ENCODE measurements around the gene MCF2L. TPM values are rescaled to one million over a fixed set of nuclear protein-coding genes. Genes with fewer than 3 reads are reported as not detected.

Gene MCF2L
- polyA plus RNA-seq, 1 donor (not counting 4 experiments of a cell fraction or from before 2014, with no cell fraction given), result 0.14 TPM

GRCh38 chr13:113061271-113061625 lies 92.2 kb downstream of the MCF2L start:
- peaks cover 7% of the 10 kb centered on the region for H3K9me3 ChIP-seq (ENCODE audit: control insufficient read depth, low read depth, low read length)
- dilution Hi-C loops (cut with MboI; ENCODE audit: extremely low pct_ligation_motif_present, low sequenced_read_pairs), result no loop called here
- H3K79me2 ChIP-seq (ENCODE audit: control insufficient read depth, insufficient read depth, low read length), result no peaks in the 10 kb centered on the region
- H3K27ac ChIP-seq (ENCODE audit: control insufficient read depth, insufficient read depth, low read length), result no peak overlapping the region
- H3K4me3 ChIP-seq (ENCODE audit: control insufficient read depth in 2 of 3, extremely low read depth in 1 of 3, insufficient read depth in 2 of 3, low read depth in 1 of 3, low read length in 3 of 3), result no peak overlapping the region
- no peaks in the 10 kb centered on the region for H3K9me1 ChIP-seq (ENCODE audit: control insufficient read depth, extremely low read depth, insufficient read depth, low read length)
- FAIRE-seq (no peak), DNase-seq (ENCODE audit: low read depth, low spot score) (no peak)
- no peaks in the 10 kb centered on the region for H3K27me3 ChIP-seq (ENCODE audit: control insufficient read depth, extremely low read depth, insufficient read depth, low read length)
- no peak overlapping the region for H2AFZ ChIP-seq (ENCODE audit: control insufficient read depth, low read length)
- no peak overlapping the region for H3K9ac ChIP-seq (ENCODE audit: control insufficient read depth, extremely low read depth, insufficient read depth, low read length)
- no peaks in the 10 kb centered on the region for H3K36me3 ChIP-seq (ENCODE audit: control insufficient read depth in 2 of 2, extremely low read depth in 1 of 2, insufficient read depth in 2 of 2, low read length in 2 of 2)
- H3K4me1 ChIP-seq (ENCODE audit: control insufficient read depth, extremely low read depth, insufficient read depth, low read length), result no peaks in the 10 kb centered on the region
- TF ChIP-seq EZH2 (IDR thresholded peaks at IDR 0.05; ENCODE audit: low read length), result no peak
- no peak for TF ChIP-seq CTCF (optimal IDR thresholded peaks at IDR 0.05 in 1 of 3, IDR thresholded peaks at IDR 0.05 in 1 of 3, conservative IDR thresholded peaks at IDR 0.05 in 1 of 3; ENCODE audit: extremely low read depth in 1 of 3, insufficient read depth in 2 of 3, low read length in 3 of 3)
- H4K20me1 ChIP-seq (ENCODE audit: control insufficient read depth, extremely low read depth, insufficient read depth, low read length), result no peaks in the 10 kb centered on the region
- no peak overlapping the region for H3K4me2 ChIP-seq (ENCODE audit: control insufficient read depth, extremely low read depth, insufficient read depth, low read depth, low read length)

- Histone ChIP-seq H3K4me2 (ENCODE audit: control insufficient read depth, extremely low read depth, insufficient read depth, low read depth, low read length) (no peak overlapping the region), H3K9me1 (ENCODE audit: control insufficient read depth, extremely low read depth, insufficient read depth, low read length) (no peaks in the 10 kb centered on the region), H3K9me3 (ENCODE audit: control insufficient read depth, low read depth, low read length) (peaks cover 7% of the 10 kb centered on the region), H4K20me1 (ENCODE audit: control insufficient read depth, extremely low read depth, insufficient read depth, low read length) (no peaks in the 10 kb centered on the region), H3K36me3 (ENCODE audit: control insufficient read depth in 2 of 2, extremely low read depth in 1 of 2, insufficient read depth in 2 of 2, low read length in 2 of 2) (no peaks in the 10 kb centered on the region), H3K9ac (ENCODE audit: control insufficient read depth, extremely low read depth, insufficient read depth, low read length) (no peak overlapping the region), H2AFZ (ENCODE audit: control insufficient read depth, low read length) (no peak overlapping the region), H3K79me2 (ENCODE audit: control insufficient read depth, insufficient read depth, low read length) (no peaks in the 10 kb centered on the region), H3K27ac (ENCODE audit: control insufficient read depth, insufficient read depth, low read length) (no peak overlapping the region), H3K4me3 (ENCODE audit: control insufficient read depth in 2 of 3, extremely low read depth in 1 of 3, insufficient read depth in 2 of 3, low read depth in 1 of 3, low read length in 3 of 3) (no peak overlapping the region), H3K4me1 (ENCODE audit: control insufficient read depth, extremely low read depth, insufficient read depth, low read length) (no peaks in the 10 kb centered on the region), H3K27me3 (ENCODE audit: control insufficient read depth, extremely low read depth, insufficient read depth, low read length) (no peaks in the 10 kb centered on the region)
- FAIRE-seq, result no peak
- dilution Hi-C loops (cut with MboI; ENCODE audit: extremely low pct_ligation_motif_present, low sequenced_read_pairs), result no loop called here
- TF ChIP-seq CTCF (optimal IDR thresholded peaks at IDR 0.05 in 1 of 3, IDR thresholded peaks at IDR 0.05 in 1 of 3, conservative IDR thresholded peaks at IDR 0.05 in 1 of 3; ENCODE audit: extremely low read depth in 1 of 3, insufficient read depth in 2 of 3, low read length in 3 of 3), result no peak
- no peak for TF ChIP-seq EZH2 (IDR thresholded peaks at IDR 0.05; ENCODE audit: low read length)
- no peak for DNase-seq (ENCODE audit: low read depth, low spot score)
Measured at GRCh38 chr13:113061796-113062425, 92.9 kb downstream of the MCF2L start.

Data from keratinocyte (primary cell).